Measurements from ENCODE around the gene WDR46.
"Not testable (repeated sequence)": the region's sequence is repeated elsewhere in the genome, so short reads cannot be mapped to it uniquely, and the experiment has no call there.

Gene WDR46

GRCh38 chr6:33277663-33278391 lies 11.2 kb downstream of the WDR46 start:
- no peak for DNase-seq (ENCODE audit: low read depth in 2 of 2)
- peak overlapping the region; percentile 46 to 58 for H3K4me3 ChIP-seq (replicated peaks in 1 of 2; ENCODE audit: low read depth in 2 of 2, low read length in 2 of 2)
- no peak for TF ChIP-seq CTCF (IDR thresholded peaks at IDR 0.05; ENCODE audit: low read depth, low read length)

GRCh38 chr6:33276864-33277662 lies 12.0 kb downstream of the WDR46 start, which contains the start of gene B3GALT4:
TSS of gene B3GALT4 (plus strand) at chr6:33277123. CDS start at chr6:33277420, 297 bp downstream.
- peak within 1 kb of the TSS; percentile 46 to 58 for H3K4me3 ChIP-seq (replicated peaks in 1 of 2; ENCODE audit: low read depth in 2 of 2, low read length in 2 of 2)
- TF ChIP-seq CTCF (IDR thresholded peaks at IDR 0.05; ENCODE audit: low read depth, low read length) = peak; percentile 28
- DNase-seq (ENCODE audit: low read depth in 2 of 2) = peak; percentile 65 to 73

GRCh38 chr6:33276581-33276863 lies 12.5 kb downstream of the WDR46 start:
- TF ChIP-seq CTCF (IDR thresholded peaks at IDR 0.05; ENCODE audit: low read depth, low read length) = no peak
- peak overlapping the region; percentile 35 to 46 for H3K4me3 ChIP-seq (replicated peaks in 1 of 2; ENCODE audit: low read depth in 2 of 2, low read length in 2 of 2)
- no peak for DNase-seq (ENCODE audit: low read depth in 2 of 2)

GRCh38 chr6:33275795-33276580 lies 13.1 kb downstream of the WDR46 start:
- not testable (repeated sequence) for DNase-seq (ENCODE audit: low read depth in 2 of 2)

GRCh38 chr6:33273924-33274902 lies 14.8 kb downstream of the WDR46 start:
- DNase-seq (ENCODE audit: low read depth in 2 of 2) = no peak
- no peak for TF ChIP-seq CTCF (IDR thresholded peaks at IDR 0.05; ENCODE audit: low read depth, low read length)
- H3K4me3 ChIP-seq (replicated peaks in 1 of 2; ENCODE audit: low read depth in 2 of 2, low read length in 2 of 2) = peak overlapping the region; percentile 21 to 95

More at GRCh38 chr6:33275795-33276580, 13.1 kb downstream of the WDR46 start:
- H3K4me3 ChIP-seq (replicated peaks in 1 of 2; ENCODE audit: low read depth in 2 of 2, low read length in 2 of 2) = peak overlapping the region; percentile 7 to 35

GRCh38 chr6:33273129-33273923 lies 15.7 kb downstream of the WDR46 start:
- DNase-seq (ENCODE audit: low read depth in 2 of 2) = peak in 1 of 2 donors; percentile 18
- no peak for TF ChIP-seq CTCF (IDR thresholded peaks at IDR 0.05; ENCODE audit: low read depth, low read length)
- peak overlapping the region; percentile 84 to 95 for H3K4me3 ChIP-seq (replicated peaks in 1 of 2; ENCODE audit: low read depth in 2 of 2, low read length in 2 of 2)
